ENCODE measurements around the gene COX20. TPM values are rescaled to one million over a fixed set of nuclear protein-coding genes. Genes with fewer than 3 reads are reported as not detected.

The COX20 gene
- total RNA-seq, 2 donors from 2014 or later = 26.1 to 31.5 TPM

DNA sequence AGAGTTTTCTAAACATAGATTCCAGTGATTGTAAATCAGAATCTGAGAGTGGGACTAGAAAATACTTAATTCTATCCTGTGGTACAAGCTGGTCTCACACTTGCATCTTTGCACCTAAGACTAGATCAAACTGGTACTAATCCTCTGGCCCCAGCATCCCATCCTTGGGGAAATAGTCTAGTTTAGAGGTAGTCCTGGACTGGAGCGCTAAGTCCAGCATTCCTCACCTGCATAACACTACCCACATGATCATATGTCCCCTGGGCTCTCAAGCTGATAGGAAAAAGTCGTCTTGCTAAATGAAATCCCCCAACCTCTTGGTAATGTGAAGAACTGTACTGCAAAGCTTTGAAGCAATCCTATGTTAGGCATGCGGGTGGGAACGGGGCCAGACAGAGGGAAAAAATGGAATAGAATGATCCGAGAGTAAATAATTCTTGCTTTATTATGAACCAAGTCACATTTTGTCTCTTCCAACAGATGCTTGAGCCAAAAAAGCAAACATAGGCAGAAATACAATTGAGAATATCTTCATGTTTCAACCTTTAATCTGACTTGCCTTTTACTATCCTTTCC lies 4.8 kb downstream of the COX20 start:
- H3K9me3 ChIP-seq = no peaks in the 10 kb centered on the region
- no peak for DNase-seq
- H3K27ac ChIP-seq = no peak overlapping the region
- peaks cover 14% of the 10 kb centered on the region for H3K36me3 ChIP-seq
- H3K27me3 ChIP-seq = no peaks in the 10 kb centered on the region
- peak overlapping the region in 1 of 2 donors; percentile 12 for H3K9ac ChIP-seq (ENCODE audit: low read depth in 2 of 2, low read length in 2 of 2)
- intact Hi-C loops (cut with DNase I) = no loop called here
- H3K4me1 ChIP-seq = peaks cover 4% of the 10 kb centered on the region
- TF ChIP-seq, protein P1, sequence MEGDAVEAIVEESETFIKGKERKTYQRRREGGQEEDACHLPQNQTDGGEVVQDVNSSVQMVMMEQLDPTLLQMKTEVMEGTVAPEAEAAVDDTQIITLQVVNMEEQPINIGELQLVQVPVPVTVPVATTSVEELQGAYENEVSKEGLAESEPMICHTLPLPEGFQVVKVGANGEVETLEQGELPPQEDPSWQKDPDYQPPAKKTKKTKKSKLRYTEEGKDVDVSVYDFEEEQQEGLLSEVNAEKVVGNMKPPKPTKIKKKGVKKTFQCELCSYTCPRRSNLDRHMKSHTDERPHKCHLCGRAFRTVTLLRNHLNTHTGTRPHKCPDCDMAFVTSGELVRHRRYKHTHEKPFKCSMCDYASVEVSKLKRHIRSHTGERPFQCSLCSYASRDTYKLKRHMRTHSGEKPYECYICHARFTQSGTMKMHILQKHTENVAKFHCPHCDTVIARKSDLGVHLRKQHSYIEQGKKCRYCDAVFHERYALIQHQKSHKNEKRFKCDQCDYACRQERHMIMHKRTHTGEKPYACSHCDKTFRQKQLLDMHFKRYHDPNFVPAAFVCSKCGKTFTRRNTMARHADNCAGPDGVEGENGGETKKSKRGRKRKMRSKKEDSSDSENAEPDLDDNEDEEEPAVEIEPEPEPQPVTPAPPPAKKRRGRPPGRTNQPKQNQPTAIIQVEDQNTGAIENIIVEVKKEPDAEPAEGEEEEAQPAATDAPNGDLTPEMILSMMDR (IDR thresholded peaks at IDR 0.05) = no peak
- no peak overlapping the region for H3K4me3 ChIP-seq

DNA sequence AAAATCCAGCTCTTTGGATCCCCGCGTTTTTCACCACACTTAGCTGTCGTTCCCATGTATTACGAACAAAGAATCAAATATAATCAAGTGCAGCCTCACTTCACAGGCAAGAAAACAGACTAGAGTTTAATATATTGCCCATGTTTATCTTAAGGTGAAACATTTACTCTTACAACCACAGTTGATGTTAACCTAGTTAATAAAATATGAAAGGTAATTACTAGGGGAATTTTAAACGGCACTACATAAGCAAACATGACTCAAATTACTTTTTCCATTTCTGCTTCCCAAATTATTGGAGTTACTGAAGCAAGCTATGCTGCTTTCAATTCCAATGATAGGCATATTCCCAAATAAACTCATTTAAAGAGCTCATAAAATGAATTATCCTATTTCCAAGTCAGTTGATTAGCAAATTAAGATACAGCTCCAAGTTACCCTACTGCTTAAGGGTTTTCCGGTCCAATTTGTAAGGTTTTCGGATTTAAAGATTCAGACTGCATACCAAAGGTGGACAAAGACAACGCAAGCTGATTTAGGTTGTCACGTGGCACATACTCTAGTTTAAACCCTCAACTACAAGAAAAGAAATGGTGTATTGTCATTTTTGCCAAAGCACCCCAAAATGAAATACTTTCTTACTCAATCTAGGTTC lies 5.9 kb downstream of the COX20 start:
- peaks cover 14% of the 10 kb centered on the region for H3K36me3 ChIP-seq
- no peak for DNase-seq
- no peaks in the 10 kb centered on the region for H3K9me3 ChIP-seq
- H3K27ac ChIP-seq = peak overlapping the region; percentile 43
- no peaks in the 10 kb centered on the region for H3K27me3 ChIP-seq
- TF ChIP-seq, protein P1 (IDR thresholded peaks at IDR 0.05) = no peak
- H3K4me3 ChIP-seq = no peak overlapping the region
- intact Hi-C loops (cut with DNase I) = no loop called here
- H3K4me1 ChIP-seq = peaks cover 4% of the 10 kb centered on the region
- peak overlapping the region in 1 of 2 donors; percentile 58 for H3K9ac ChIP-seq (ENCODE audit: low read depth in 2 of 2, low read length in 2 of 2)

DNA sequence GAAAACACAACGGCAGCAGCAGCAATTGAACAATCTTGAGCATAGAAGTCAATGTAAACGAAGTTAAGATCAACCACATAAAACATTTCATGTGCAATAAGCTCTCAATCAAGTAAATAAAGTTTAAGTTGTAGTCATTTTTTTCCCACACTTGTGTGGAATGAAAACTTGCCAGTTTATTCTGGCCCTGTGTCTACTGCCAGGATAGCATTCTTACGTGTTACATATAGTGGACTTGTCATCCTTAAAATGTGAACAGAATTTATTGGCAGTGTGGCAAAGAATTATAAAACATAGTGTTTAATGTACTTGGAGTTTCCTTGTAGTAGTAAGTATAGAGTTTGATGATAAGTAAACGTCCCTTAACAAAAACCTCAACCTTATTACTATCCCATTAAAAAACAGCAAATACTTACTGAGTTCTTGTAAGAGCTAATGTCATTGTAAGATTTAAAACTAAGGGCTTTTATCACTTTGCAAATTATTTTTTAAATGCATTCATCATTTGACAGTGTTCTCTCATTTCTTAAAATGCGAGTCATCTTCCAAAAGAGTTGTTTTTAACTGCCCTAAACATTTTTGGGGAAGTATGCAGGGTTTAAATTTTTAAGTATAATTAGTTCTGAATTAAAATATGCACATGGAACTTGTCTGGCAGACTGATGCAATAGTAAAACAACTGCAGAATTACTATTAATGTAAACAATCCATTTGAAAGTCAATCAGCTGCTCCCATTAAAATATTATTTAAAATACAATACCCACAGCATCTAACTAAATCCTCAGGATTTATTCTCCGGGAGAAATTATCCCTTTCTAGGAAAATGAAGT lies 7.9 kb downstream of the COX20 start:
- Histone ChIP-seq H3K27ac (no peak overlapping the region), H3K9me3 (no peaks in the 10 kb centered on the region), H3K4me3 (no peak overlapping the region), H3K27me3 (no peaks in the 10 kb centered on the region), H3K4me1 (peaks cover 4% of the 10 kb centered on the region), H3K36me3 (peaks cover 14% of the 10 kb centered on the region), H3K9ac (ENCODE audit: low read depth in 2 of 2, low read length in 2 of 2) (peak overlapping the region in 1 of 2 donors; percentile 27)
- intact Hi-C loops (cut with DNase I) = no loop called here
- TF ChIP-seq, protein P1 (IDR thresholded peaks at IDR 0.05) = no peak
- DNase-seq = no peak

DNA sequence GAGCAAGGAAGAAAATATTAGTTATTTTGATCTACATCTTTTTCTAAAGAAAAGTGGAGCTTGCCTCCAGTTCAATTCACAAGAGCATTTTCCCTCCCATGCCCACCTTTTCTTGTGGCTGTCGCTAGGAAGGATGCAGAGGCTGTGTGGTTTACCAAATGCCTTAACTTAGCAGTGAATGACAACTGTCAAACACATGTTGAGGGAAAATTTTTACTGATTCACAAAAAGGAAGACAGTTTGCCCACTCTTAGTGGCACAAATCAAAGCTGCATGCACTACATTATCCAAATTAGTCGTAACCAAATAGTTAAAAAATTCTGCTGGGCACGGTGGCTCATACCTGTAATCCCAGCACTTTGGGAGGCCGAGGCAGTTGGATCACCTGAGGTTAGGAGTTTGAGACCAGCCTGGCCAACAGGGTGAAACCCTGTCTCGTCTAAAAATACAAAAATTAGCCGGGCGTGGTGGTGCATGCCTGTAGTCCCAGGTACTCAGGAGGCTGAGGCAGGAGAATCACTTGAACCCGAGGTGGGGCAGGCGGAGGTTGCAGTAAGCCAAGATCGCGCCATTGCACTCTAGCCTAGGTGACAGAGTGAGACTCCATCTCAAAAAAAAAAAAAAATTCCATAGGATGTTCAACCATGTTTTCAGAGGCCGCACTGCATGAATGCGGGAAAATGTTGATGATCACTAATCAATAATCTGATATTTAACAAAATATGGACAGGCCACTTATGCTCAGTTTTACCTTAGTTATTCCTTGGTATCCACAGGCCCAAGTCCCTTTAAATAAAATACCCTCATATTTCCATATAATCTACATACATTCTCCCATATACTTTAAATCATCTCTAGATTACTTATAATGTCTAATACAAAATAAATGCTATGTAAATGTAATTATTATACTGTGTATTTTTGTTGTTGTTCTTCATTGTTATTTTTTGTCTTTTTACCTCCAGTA lies 9.0 kb downstream of the COX20 start:
- TF ChIP-seq, protein P1 (IDR thresholded peaks at IDR 0.05) = no peak
- Histone ChIP-seq H3K4me3 (no peak overlapping the region), H3K27ac (no peak overlapping the region), H3K9ac (ENCODE audit: low read depth in 2 of 2, low read length in 2 of 2) (no peak overlapping the region), H3K27me3 (no peaks in the 10 kb centered on the region), H3K4me1 (peaks cover 4% of the 10 kb centered on the region), H3K9me3 (no peaks in the 10 kb centered on the region), H3K36me3 (peaks cover 14% of the 10 kb centered on the region)
- DNase-seq = no peak
- intact Hi-C loops (cut with DNase I) = no loop called here

DNA sequence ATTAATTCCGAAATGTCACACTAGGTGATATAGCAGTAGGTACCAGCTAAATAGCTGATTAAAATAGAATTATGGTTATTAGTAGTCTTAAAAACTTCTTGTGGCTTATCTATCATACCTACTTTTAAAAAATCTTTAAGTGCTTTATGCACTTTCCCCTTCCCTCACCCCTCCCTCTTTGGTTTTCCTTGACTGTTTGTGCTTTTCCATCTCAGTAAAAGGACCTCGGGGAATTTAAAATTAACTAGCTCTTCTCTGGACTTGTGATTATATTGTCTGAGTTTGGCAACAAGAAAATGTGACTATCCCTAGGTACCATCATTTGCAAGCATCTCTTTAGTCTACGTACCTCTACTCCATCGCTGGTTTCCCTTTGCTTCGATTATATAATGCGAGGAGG lies 11.2 kb downstream of the COX20 start:
- TF ChIP-seq, protein P1 (IDR thresholded peaks at IDR 0.05) = no peak
- H3K27me3 ChIP-seq = no peaks in the 10 kb centered on the region
- H3K9ac ChIP-seq (ENCODE audit: low read depth in 2 of 2, low read length in 2 of 2) = no peak overlapping the region
- H3K9me3 ChIP-seq = no peaks in the 10 kb centered on the region
- intact Hi-C loops (cut with DNase I) = no loop called here
- no peak overlapping the region for H3K4me3 ChIP-seq
- no peak for DNase-seq
- H3K4me1 ChIP-seq = peaks cover under 1% of the 10 kb centered on the region
- no peak overlapping the region for H3K27ac ChIP-seq
- H3K36me3 ChIP-seq = peaks cover 14% of the 10 kb centered on the region
